ENCODE data around the gene SYNPO2. TPM values are rescaled to one million over a fixed set of nuclear protein-coding genes. Genes with fewer than 3 reads are reported as not detected.

The SYNPO2 gene
- total and polyA plus RNA-seq, 10 of the 15 experiments (the other 5 are each of a cell fraction or from before 2014, with no cell fraction given): 0.04 to 0.34 (median 0.28) TPM

DNA sequence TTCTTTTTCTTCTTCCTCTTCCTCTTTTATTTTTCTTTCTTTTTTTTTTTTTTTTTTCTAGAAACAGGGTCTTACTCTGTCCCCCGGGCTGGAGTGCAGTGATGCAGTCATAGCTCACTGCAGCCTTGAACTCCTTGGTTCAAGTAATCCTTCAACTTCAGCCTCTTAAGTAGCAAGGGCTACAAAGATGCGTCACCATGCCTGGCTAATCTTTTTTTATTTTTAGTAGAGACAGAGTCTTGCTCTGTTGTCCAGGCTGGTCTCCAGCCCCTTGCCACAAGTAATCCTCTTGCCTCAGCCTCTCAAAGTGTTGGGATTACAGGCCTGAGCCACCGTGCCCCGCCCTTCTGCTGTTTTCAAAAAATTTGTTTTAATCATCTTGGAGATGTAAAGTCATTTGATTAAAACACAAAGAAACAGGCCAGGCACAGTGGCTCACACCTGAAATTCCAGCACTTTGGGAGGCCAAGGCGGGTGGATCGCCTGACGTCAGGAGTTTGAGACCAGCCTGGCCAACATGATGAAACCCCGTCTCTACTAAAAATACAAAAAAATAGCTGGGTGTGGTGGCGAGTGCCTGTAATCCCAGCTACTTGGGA lies 28.1 kb downstream of the SYNPO2 start (continued):
- TF ChIP-seq NKRF (conservative IDR thresholded peaks at IDR 0.05) (no peak), EP300 (IDR thresholded peaks at IDR 0.05; ENCODE audit: borderline replicate concordance in 1 of 2, control insufficient read depth in 1 of 2, low read depth in 2 of 2, low read length in 2 of 2) (no peak), HSF1 (IDR thresholded peaks at IDR 0.05; ENCODE audit: low read depth, low read length) (no peak)

DNA sequence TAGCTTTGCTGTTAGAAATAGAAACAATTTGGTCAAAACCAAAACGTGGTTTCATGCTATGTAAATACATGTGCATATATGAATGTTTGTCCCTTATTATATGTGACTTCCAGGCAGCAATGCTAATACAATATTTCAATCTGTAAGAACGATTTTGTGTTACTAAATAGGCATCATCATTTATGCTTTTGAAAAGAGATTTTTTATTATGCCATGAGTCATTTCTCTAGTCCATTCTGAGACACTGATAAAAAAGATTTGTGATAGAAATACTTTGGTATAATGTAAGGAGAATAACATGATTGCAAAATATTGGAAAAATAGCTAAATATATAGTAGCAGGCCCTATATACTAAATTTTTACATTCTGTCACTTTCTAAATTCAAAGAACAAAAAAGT lies 28.9 kb downstream of the SYNPO2 start:
- Histone ChIP-seq H3K79me2 (ENCODE audit: control insufficient read depth, insufficient read depth, low read length) (no peaks in the 10 kb centered on the region), H3K4me2 (ENCODE audit: control insufficient read depth, insufficient read depth) (no peak overlapping the region), H4K20me1 (ENCODE audit: control insufficient read depth, insufficient read depth) (no peaks in the 10 kb centered on the region), H3K36me3 (ENCODE audit: control insufficient read depth in 2 of 2, insufficient read depth in 2 of 2, low read length in 1 of 2) (no peaks in the 10 kb centered on the region), H3K4me3 (no peak overlapping the region), H3K27ac (ENCODE audit: control insufficient read depth, insufficient read depth) (no peak overlapping the region), H2AFZ (ENCODE audit: control insufficient read depth, low read depth, low read length) (no peak overlapping the region), H3K9me3 (replicated peaks; ENCODE audit: control insufficient read depth, insufficient read depth, low read length) (no peaks in the 10 kb centered on the region), H3K27me3 (replicated peaks in 1 of 2; ENCODE audit: control insufficient read depth in 2 of 2, insufficient read depth in 2 of 2, low read length in 1 of 2) (no peaks in the 10 kb centered on the region), H3K4me1 (ENCODE audit: control insufficient read depth, insufficient read depth, low read length) (no peaks in the 10 kb centered on the region), H3K9ac (ENCODE audit: control insufficient read depth, insufficient read depth, low read length) (no peak overlapping the region)
- DNase-seq (ENCODE audit: low read depth, low spot score): no peak
- no TSS peak for BruUV-seq (replicated peaks)
- intact Hi-C loops (cut with micrococcal nuclease; ENCODE audit: unreplicated experiment) (no loop called here), in situ Hi-C loops (cut with MboI) (no loop called here)
- TF ChIP-seq MTA2 (IDR thresholded peaks at IDR 0.05; ENCODE audit: low read depth) (no peak), ATF7 (IDR thresholded peaks at IDR 0.05; ENCODE audit: low read depth) (no peak), NFYA (IDR thresholded peaks at IDR 0.05; ENCODE audit: borderline replicate concordance, low read depth, low read length) (no peak), GATAD2B (conservative IDR thresholded peaks at IDR 0.05; ENCODE audit: low read depth) (no peak), NRF1 (conservative IDR thresholded peaks at IDR 0.05; ENCODE audit: low read depth, low read length) (no peak), TCF7 (IDR thresholded peaks at IDR 0.05; ENCODE audit: borderline replicate concordance) (no peak), SMAD5 (IDR thresholded peaks at IDR 0.05; ENCODE audit: low read depth) (no peak), EGR1 (IDR thresholded peaks at IDR 0.05; ENCODE audit: borderline replicate concordance in 1 of 2, low read depth in 2 of 2, low read length in 2 of 2) (no peak), ZSCAN29 (IDR thresholded peaks at IDR 0.05) (no peak)
- CTCF ChIA-PET: interaction anchor here (1.3 kb wide), 1 partner anchor 26 kb away, joined by 3 read pairs; no protein-coding TSS in a partner anchor
- FAIRE-seq: no peak
- WGBS (ENCODE audit: insufficient coverage, insufficient replicate concordance, low lambda C conversion rate, missing lambda C conversion rate): 0% methylated on average over 2 of the region's 2 CpGs
- POLR2A ChIA-PET: no interaction called here
- SMC1A ChIA-PET (ENCODE audit: uncharacterized antibody, unreplicated experiment): interaction anchor here (0.9 to 1.3 kb wide), 2 partner anchors 11 kb away, joined by 3 read pairs; no protein-coding TSS in a partner anchor
- RAD21 ChIA-PET (ENCODE audit: unreplicated experiment): no interaction called here
- ATAC-seq: no peak

All from GM12878 (cell line).